BE2C (cell line): Measurements from ENCODE around the gene THAP7.
"Not testable (repeated sequence)": the region's sequence is repeated elsewhere in the genome, so short reads cannot be mapped to it uniquely, and the experiment has no call there.

Experiments used
- DNase-seq: peaks from one replicate; pipeline ENCODE4 v3.0.0-alpha.2; 2020
- H3K27me3 ChIP-seq: fragments of 250-450 bp; sonication (Bioruptor Pico); 2 replicates; pipeline ENCODE4 v1.5.1; 2020; ENCODE audit warnings: mild to moderate bottlenecking
- H3K36me3 ChIP-seq: fragments of 250-450 bp; sonication (Bioruptor Pico); 2 replicates; pipeline ENCODE4 v1.5.1; 2020; ENCODE audit warnings: mild to moderate bottlenecking
- H3K4me1 ChIP-seq: fragments of 250-450 bp; sonication (Bioruptor Pico); 2 replicates; pipeline ENCODE4 v1.5.1; 2020
- H3K4me3 ChIP-seq: 2 replicates; pipeline ENCODE4 v1.5.1; 2011; ENCODE audit warnings: low read depth, low read length
- H3K9me3 ChIP-seq: fragments of 250-450 bp; sonication (Bioruptor Pico); 2 replicates; pipeline ENCODE4 v1.5.1; 2020
- CTCF ChIP-seq: IDR thresholded peaks from 2 replicates; pipeline ENCODE4 v1.5.1; 2012; ENCODE audit warnings: mild to moderate bottlenecking, low read depth, low read length

Gene THAP7

GRCh38 chr22:21014202-21014725 lies 12.3 kb upstream of the THAP7 start:
- peak; percentile 99 for DNase-seq
- H3K4me1 ChIP-seq, result peaks cover 7% of the 10 kb centered on the region
- H3K4me3 ChIP-seq, result peak overlapping the region; percentile 85
- H3K36me3 ChIP-seq, result peaks cover 5% of the 10 kb centered on the region
- no peaks in the 10 kb centered on the region for H3K27me3 ChIP-seq
- no peaks in the 10 kb centered on the region for H3K9me3 ChIP-seq
- TF ChIP-seq CTCF, result no peak

- no peaks in the 10 kb centered on the region for H3K9me3 ChIP-seq
- no peak for TF ChIP-seq CTCF
- DNase-seq, result no peak
- H3K36me3 ChIP-seq, result peaks cover 11% of the 10 kb centered on the region
- H3K4me3 ChIP-seq, result peak overlapping the region; percentile 85
- H3K4me1 ChIP-seq, result peaks cover 7% of the 10 kb centered on the region
- no peaks in the 10 kb centered on the region for H3K27me3 ChIP-seq
Observed at GRCh38 chr22:21013657-21014201, 11.8 kb upstream of the THAP7 start.

GRCh38 chr22:21012446-21013407 lies 10.8 kb upstream of the THAP7 start:
- peak; percentile 4 for DNase-seq
- Histone ChIP-seq H3K9me3 (no peaks in the 10 kb centered on the region), H3K27me3 (no peaks in the 10 kb centered on the region), H3K36me3 (peaks cover 18% of the 10 kb centered on the region), H3K4me1 (peaks cover 7% of the 10 kb centered on the region), H3K4me3 (peak overlapping the region; percentile 85)
- TF ChIP-seq CTCF, result no peak

GRCh38 chr22:21010426-21011113 lies 8.7 kb upstream of the THAP7 start:
- H3K4me1 ChIP-seq, result no peaks in the 10 kb centered on the region; the same call in 1 of the 2 replicates
- H3K36me3 ChIP-seq, result peaks cover 28% of the 10 kb centered on the region
- no peak overlapping the region for H3K4me3 ChIP-seq
- DNase-seq, result no peak
- TF ChIP-seq CTCF, result no peak
- no peaks in the 10 kb centered on the region for H3K27me3 ChIP-seq
- no peaks in the 10 kb centered on the region for H3K9me3 ChIP-seq

- Histone ChIP-seq H3K36me3 (peaks cover 35% of the 10 kb centered on the region), H3K9me3 (no peaks in the 10 kb centered on the region), H3K4me3 (no peak overlapping the region), H3K27me3 (no peaks in the 10 kb centered on the region), H3K4me1 (no peaks in the 10 kb centered on the region; the same call in 1 of the 2 replicates)
- no peak for TF ChIP-seq CTCF
- no peak for DNase-seq
Observed at GRCh38 chr22:21009638-21010425, 7.9 kb upstream of the THAP7 start.

GRCh38 chr22:21009208-21009607 lies 7.3 kb upstream of the THAP7 start:
- H3K4me3 ChIP-seq, H3K9me3 ChIP-seq, H3K4me1 ChIP-seq, DNase-seq, H3K27me3 ChIP-seq: not testable (repeated sequence)
- peaks cover 35% of the 10 kb centered on the region for H3K36me3 ChIP-seq
